Activated T-helper 2 cell treated with anti-CD3 and anti-CD28 coated beads, Interferon-gamma antibody, Interleukin-2, Interleukin-4, amounts not matched to agents 10 μg/mL and 5 μg/mL and 100 μg/mL, durations not matched to agents 14 hours and 24 hours and 36 hours (primary cell): ENCODE results near the gene EOMES. TPM values are rescaled to one million over a fixed set of nuclear protein-coding genes. Genes with fewer than 3 reads are reported as not detected.

Experiments used
- DNase-seq: peaks from one replicate; pipeline ENCODE4 v3.0.0; 2021; ENCODE audit warnings: low spot score
- H3K27ac Mint-ChIP-seq: one replicate; pipeline ENCODE4 v1.8.0; 2021; ENCODE audit warnings: mixed read lengths
- H3K27me3 Mint-ChIP-seq: one replicate; pipeline ENCODE4 v1.8.0; 2021; ENCODE audit warnings: low read depth, mixed read lengths
- H3K36me3 Mint-ChIP-seq: one replicate; pipeline ENCODE4 v1.8.0; 2021; ENCODE audit warnings: low read depth, mixed read lengths
- H3K4me1 Mint-ChIP-seq: one replicate; pipeline ENCODE4 v1.8.0; 2021; ENCODE audit warnings: low read depth, mixed read lengths
- H3K4me3 Mint-ChIP-seq: one replicate; pipeline ENCODE4 v1.8.0; 2021; ENCODE audit warnings: low read depth, mild to moderate bottlenecking, moderate library complexity, mixed read lengths
- H3K9me3 Mint-ChIP-seq: one replicate; pipeline ENCODE4 v1.8.0; 2021; ENCODE audit warnings: mixed read lengths
- intact Hi-C: fragments of 100-400 bp; cut with micrococcal nuclease; formaldehyde crosslinking; loops from one replicate; pipeline ENCODE4 v1.15.1; 2023
- total RNA-seq: library from RNA; stranded (reverse); gene quantifications from 2 replicates; pipeline ENCODE4 v1.2.3, GENCODE V29; 2022

The EOMES gene
- total RNA-seq, 1 donor from 2014 or later = 5.2 TPM

- H3K4me3 Mint-ChIP-seq = peak overlapping the region; percentile 36
- no peak overlapping the region for H3K27ac Mint-ChIP-seq
- DNase-seq = no peak
- no peaks in the 10 kb centered on the region for H3K9me3 Mint-ChIP-seq
- peaks cover 82% of the 10 kb centered on the region for H3K27me3 Mint-ChIP-seq
- intact Hi-C loops = loop anchor here (1.0 to 10.0 kb wide), 2 partner anchors 15 to 235 kb away; no protein-coding TSS in a partner anchor
- H3K36me3 Mint-ChIP-seq = peaks cover 7% of the 10 kb centered on the region
- peaks cover 37% of the 10 kb centered on the region for H3K4me1 Mint-ChIP-seq
Measured at GRCh38 chr3:27729325-27729724, 7.2 kb upstream of the EOMES start.

- H3K27ac Mint-ChIP-seq = no peak overlapping the region
- DNase-seq = no peak
- peaks cover 87% of the 10 kb centered on the region for H3K27me3 Mint-ChIP-seq
- no peaks in the 10 kb centered on the region for H3K9me3 Mint-ChIP-seq
- intact Hi-C loops = loop anchor here (1.0 to 10.0 kb wide), 2 partner anchors 14 to 236 kb away; no protein-coding TSS in a partner anchor
- H3K4me3 Mint-ChIP-seq = peak overlapping the region; percentile 64
- H3K4me1 Mint-ChIP-seq = peaks cover 45% of the 10 kb centered on the region
- H3K36me3 Mint-ChIP-seq = peaks cover 8% of the 10 kb centered on the region
Measured at GRCh38 chr3:27728195-27729087, 6.3 kb upstream of the EOMES start.

GRCh38 chr3:27726240-27726639 is 4.1 kb upstream of the EOMES start:
- Mint-ChIP-seq H3K9me3 (no peaks in the 10 kb centered on the region), H3K4me1 (peaks cover 57% of the 10 kb centered on the region), H3K36me3 (peaks cover 8% of the 10 kb centered on the region), H3K27ac (no peak overlapping the region), H3K27me3 (peaks cover 80% of the 10 kb centered on the region), H3K4me3 (no peak overlapping the region)
- intact Hi-C loops = loop anchor here (10.0 kb wide), 1 partner anchor 239 kb away; no protein-coding TSS in a partner anchor
- DNase-seq = no peak

GRCh38 chr3:27724459-27725197 is 2.5 kb upstream of the EOMES start:
- Mint-ChIP-seq H3K27ac (no peak overlapping the region), H3K27me3 (peaks cover 78% of the 10 kb centered on the region), H3K4me1 (peaks cover 54% of the 10 kb centered on the region), H3K9me3 (no peaks in the 10 kb centered on the region), H3K4me3 (peak overlapping the region; percentile 84), H3K36me3 (peaks cover 12% of the 10 kb centered on the region)
- no peak for DNase-seq
- intact Hi-C loops = loop anchor here (5.0 to 10.0 kb wide), 3 partner anchors 178 to 518 kb away; partner anchors contain the start of gene CMC1

- peaks cover 78% of the 10 kb centered on the region for H3K27me3 Mint-ChIP-seq
- no peak for DNase-seq
- peaks cover 12% of the 10 kb centered on the region for H3K36me3 Mint-ChIP-seq
- H3K9me3 Mint-ChIP-seq = no peaks in the 10 kb centered on the region
- H3K4me3 Mint-ChIP-seq = peak overlapping the region; percentile 84
- peaks cover 49% of the 10 kb centered on the region for H3K4me1 Mint-ChIP-seq
- intact Hi-C loops = loop anchor here (5.0 to 10.0 kb wide), 3 partner anchors 178 to 518 kb away; partner anchors contain the start of gene CMC1
- H3K27ac Mint-ChIP-seq = peak overlapping the region; percentile 14
Measured at GRCh38 chr3:27723815-27724458, 1.8 kb upstream of the EOMES start.

GRCh38 chr3:27723456-27723814 is 1.3 kb upstream of the EOMES start:
- intact Hi-C loops = loop anchor here (5.0 to 10.0 kb wide), 3 partner anchors 179 to 519 kb away; partner anchors contain the start of gene CMC1

GRCh38 chr3:27723001-27723445 is 900 bp upstream of the EOMES start:
- Mint-ChIP-seq H3K27ac (peak overlapping the region; percentile 47), H3K4me1 (peaks cover 46% of the 10 kb centered on the region), H3K4me3 (peak overlapping the region; percentile 84), H3K27me3 (peaks cover 75% of the 10 kb centered on the region), H3K9me3 (no peaks in the 10 kb centered on the region), H3K36me3 (peaks cover 19% of the 10 kb centered on the region)
- DNase-seq = no peak
- intact Hi-C loops = loop anchor here (5.0 to 10.0 kb wide), 3 partner anchors 179 to 519 kb away; partner anchors contain the start of gene CMC1

More at GRCh38 chr3:27723456-27723814, 1.3 kb upstream of the EOMES start:
- Mint-ChIP-seq H3K36me3 (peaks cover 15% of the 10 kb centered on the region), H3K4me1 (peaks cover 46% of the 10 kb centered on the region), H3K27me3 (peaks cover 76% of the 10 kb centered on the region), H3K4me3 (peak overlapping the region; percentile 84), H3K27ac (peak overlapping the region; percentile 1), H3K9me3 (no peaks in the 10 kb centered on the region)
- no peak for DNase-seq

GRCh38 chr3:27720899-27721716 is 1.0 kb downstream of the EOMES start:
- Mint-ChIP-seq H3K9me3 (no peaks in the 10 kb centered on the region), H3K27ac (no peak overlapping the region), H3K4me3 (peak overlapping the region; percentile 81), H3K36me3 (peaks cover 29% of the 10 kb centered on the region), H3K4me1 (peaks cover 42% of the 10 kb centered on the region), H3K27me3 (peaks cover 71% of the 10 kb centered on the region)
- DNase-seq = no peak
- intact Hi-C loops = loop anchor here (1.0 to 10.0 kb wide), 4 partner anchors 9 to 521 kb away; partner anchors contain the start of gene CMC1

GRCh38 chr3:27719314-27720003 is 2.7 kb downstream of the EOMES start:
- peaks cover 66% of the 10 kb centered on the region for H3K27me3 Mint-ChIP-seq
- no peak overlapping the region for H3K27ac Mint-ChIP-seq
- H3K36me3 Mint-ChIP-seq = peaks cover 32% of the 10 kb centered on the region
- no peaks in the 10 kb centered on the region for H3K9me3 Mint-ChIP-seq
- peak overlapping the region; percentile 57 for H3K4me3 Mint-ChIP-seq
- peaks cover 44% of the 10 kb centered on the region for H3K4me1 Mint-ChIP-seq
- DNase-seq = no peak
- intact Hi-C loops = loop anchor here (5.0 to 10.0 kb wide), 3 partner anchors 183 to 523 kb away; partner anchors contain the start of gene CMC1

- no peak for DNase-seq
- Mint-ChIP-seq H3K9me3 (no peaks in the 10 kb centered on the region), H3K4me1 (peaks cover 44% of the 10 kb centered on the region), H3K27me3 (peaks cover 66% of the 10 kb centered on the region), H3K4me3 (no peak overlapping the region), H3K27ac (no peak overlapping the region), H3K36me3 (peaks cover 29% of the 10 kb centered on the region)
- intact Hi-C loops = no loop called here
Measured at GRCh38 chr3:27718459-27718858, 3.7 kb downstream of the EOMES start.

- intact Hi-C loops = no loop called here
- H3K4me3 Mint-ChIP-seq = no peak overlapping the region
- H3K4me1 Mint-ChIP-seq = peaks cover 42% of the 10 kb centered on the region
- H3K36me3 Mint-ChIP-seq = peaks cover 29% of the 10 kb centered on the region
- no peak overlapping the region for H3K27ac Mint-ChIP-seq
- H3K9me3 Mint-ChIP-seq = no peaks in the 10 kb centered on the region
- peaks cover 66% of the 10 kb centered on the region for H3K27me3 Mint-ChIP-seq
- DNase-seq = no peak
Measured at GRCh38 chr3:27717200-27717852, 4.8 kb downstream of the EOMES start.
